ENCODE data around the gene SCLT1.

SCLT1 gene

GRCh38 chr4:128835498-128836222 lies 257.7 kb downstream of the SCLT1 start:
- no peak for DNase-seq
